Gastroesophageal sphincter (tissue), 4 donors: ENCODE measurements around the gene AKAP5. TPM values are rescaled to one million over a fixed set of nuclear protein-coding genes. Genes with fewer than 3 reads are reported as not detected.

Source experiments
- ATAC-seq: fragments of 150-250 bp; one replicate; pipeline ENCODE4 v1.9.1; 2016; ENCODE audit warnings: mild to moderate bottlenecking, moderate library complexity
- H3K27ac ChIP-seq, 4 donors: fragments of 200-600 bp; sonication (generic) in 3 of 4; 1 replicate in 3 of 4; 2 replicates in 1 of 4; pipeline ENCODE4 v1.5.1; 2016 to 2019
- H3K27me3 ChIP-seq: fragments of 200-600 bp; sonication (generic); one replicate; pipeline ENCODE4 v1.5.1; 2019
- H3K36me3 ChIP-seq, 2 donors: fragments of 200-600 bp; sonication (generic); one replicate each; pipeline ENCODE4 v1.5.1; 2019; ENCODE audit warnings: control low read depth in 1 of 2
- H3K4me1 ChIP-seq, 3 donors: fragments of 200-600 bp; sonication (generic); 1 replicate in 2 of 3; 2 replicates in 1 of 3; pipeline ENCODE4 v1.5.1; 2016 to 2019; ENCODE audit warnings: control low read depth in 2 of 3
- H3K4me3 ChIP-seq, 2 donors: fragments of 200-600 bp; sonication (generic); one replicate each; pipeline ENCODE4 v1.5.1; 2019; ENCODE audit warnings: mild to moderate bottlenecking in 1 of 2, moderate library complexity in 1 of 2
- H3K9me3 ChIP-seq, 3 donors: fragments of 200-600 bp; sonication (generic); one replicate each; pipeline ENCODE4 v1.5.1; 2017 to 2019; ENCODE audit warnings: control low read depth in 2 of 3
- CTCF ChIP-seq, 4 experiments: fragments of 200-600 bp in 2 of 4; fragments of 450-650 bp in 2 of 4; sonication (generic) in 1 of 4; IDR thresholded peaks; one replicate each; pipeline ENCODE4 v1.5.1; 2017 to 2019; ENCODE audit warnings: antibody characterized with exemption in 4 of 4, mild to moderate bottlenecking in 2 of 4, moderate library complexity in 2 of 4
- EP300 ChIP-seq: sonication (generic); formaldehyde crosslinking; IDR thresholded peaks from one replicate; pipeline ENCODE4 v1.6.1; 2017; ENCODE audit warnings: antibody characterized with exemption, mild to moderate bottlenecking
- POLR2A ChIP-seq, 2 donors: fragments of 450-650 bp; IDR thresholded peaks; one replicate each; pipeline ENCODE4 v1.6.1; 2017; ENCODE audit warnings: antibody characterized with exemption in 2 of 2, mild to moderate bottlenecking in 2 of 2, moderate library complexity in 1 of 2
- POLR2AphosphoS5 ChIP-seq: sonication (generic); formaldehyde crosslinking; IDR thresholded peaks from one replicate; pipeline ENCODE4 v1.6.1; 2017; ENCODE audit warnings: antibody characterized with exemption
- WGBS, 2 donors: methylation state at CpG; one replicate each; pipeline ENCODE4 v1.1.5; 2018; ENCODE audit warnings: low coverage in 1 of 2; 5-methylcytosine and 5-hydroxymethylcytosine counted together
- total RNA-seq, 4 donors: library from RNA; depleted of rRNA; stranded (reverse); fragments of >200 nt; gene quantifications; one replicate each; pipeline ENCODE4 v1.1.0, GENCODE V29; 2016

The AKAP5 gene
- total RNA-seq, 4 donors from 2014 or later: 1.9 to 2.6 (median 2.2) TPM

DNA sequence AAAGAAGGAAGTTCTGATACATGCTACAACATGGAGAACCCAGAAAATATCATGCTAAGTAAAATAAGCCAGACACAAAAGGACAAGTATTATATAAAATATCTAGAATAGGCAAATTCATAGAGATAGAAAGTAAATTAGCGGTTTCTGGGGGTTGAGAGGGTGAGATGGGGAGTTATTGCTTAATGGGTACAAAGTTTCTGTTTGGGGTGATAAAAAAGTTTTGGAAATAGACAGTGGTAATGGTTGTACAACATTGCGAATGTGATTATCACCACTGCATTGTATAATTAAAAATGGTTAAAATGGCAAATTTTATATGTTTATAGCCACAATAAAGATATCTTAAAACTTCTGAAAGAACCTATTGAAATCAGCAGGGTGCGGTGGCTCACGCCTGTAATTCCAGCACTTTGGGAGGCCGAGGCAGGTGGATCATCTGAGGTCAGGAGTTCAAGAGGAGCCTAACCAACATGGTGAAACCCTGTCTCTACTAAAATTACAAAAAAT lies 23.3 kb downstream of the AKAP5 start:
- Histone ChIP-seq H3K27ac (no peak overlapping the region), H3K27me3 (no peaks in the 10 kb centered on the region), H3K36me3 (peaks cover 7 to 77% of the 10 kb centered on the region in 2 donors), H3K4me1 (no peaks in the 10 kb centered on the region), H3K9me3 (no peaks in the 10 kb centered on the region), H3K4me3 (no peak overlapping the region)
- no peak for ATAC-seq
- no peak for TF ChIP-seq POLR2AphosphoS5
- no peak for TF ChIP-seq CTCF (IDR thresholded peaks at IDR 0.05)
- no peak for TF ChIP-seq POLR2A (IDR thresholded peaks at IDR 0.05)
- TF ChIP-seq EP300: no peak
- 81 to 99% methylated on average over 5 of the region's 5 CpGs for WGBS, 2 donors

DNA sequence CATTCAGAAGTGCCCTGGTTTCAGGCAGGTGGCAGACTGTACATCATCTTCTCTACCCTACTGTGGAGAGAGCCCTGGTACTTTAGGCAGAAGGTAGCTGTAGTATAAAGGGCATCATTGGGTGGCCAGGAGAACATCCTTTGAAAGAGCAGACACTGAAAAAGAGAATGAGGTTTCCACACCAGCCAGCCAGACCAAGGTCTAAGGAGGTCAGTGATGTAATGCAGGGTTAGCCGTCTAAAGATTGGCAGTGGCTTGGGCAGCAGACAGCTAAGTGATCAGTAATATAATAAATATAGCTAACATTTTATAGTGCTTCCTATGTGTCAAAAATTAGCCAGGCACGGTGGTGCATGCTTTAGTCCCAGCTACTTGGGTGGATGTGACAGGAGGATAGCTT lies 26.3 kb downstream of the AKAP5 start:
- TF ChIP-seq POLR2A (IDR thresholded peaks at IDR 0.05): no peak
- no peak for TF ChIP-seq POLR2AphosphoS5
- TF ChIP-seq EP300: no peak
- no peak for TF ChIP-seq CTCF (IDR thresholded peaks at IDR 0.05)
- Histone ChIP-seq H3K4me1 (no peaks in the 10 kb centered on the region), H3K4me3 (no peak overlapping the region), H3K9me3 (no peaks in the 10 kb centered on the region), H3K27ac (no peak overlapping the region), H3K27me3 (no peaks in the 10 kb centered on the region), H3K36me3 (peaks cover 5 to 72% of the 10 kb centered on the region in 2 donors)
- WGBS, 2 donors: 75 to 85% methylated on average over 2 of the region's 2 CpGs
- ATAC-seq: no peak

GRCh38 chr14:64493455-64493854 lies 28.2 kb downstream of the AKAP5 start:
- no peak for TF ChIP-seq POLR2A (IDR thresholded peaks at IDR 0.05)
- no peak for TF ChIP-seq EP300
- TF ChIP-seq POLR2AphosphoS5: no peak
- TF ChIP-seq CTCF (IDR thresholded peaks at IDR 0.05): no peak
- Histone ChIP-seq H3K9me3 (no peaks in the 10 kb centered on the region), H3K36me3 (peaks cover 0 to 59% of the 10 kb centered on the region in 2 donors), H3K27me3 (no peaks in the 10 kb centered on the region), H3K27ac (no peak overlapping the region), H3K4me3 (no peak overlapping the region), H3K4me1 (no peaks in the 10 kb centered on the region)
- no peak for ATAC-seq
- 88 to 93% methylated on average over 3 of the region's 3 CpGs for WGBS, 2 donors

DNA sequence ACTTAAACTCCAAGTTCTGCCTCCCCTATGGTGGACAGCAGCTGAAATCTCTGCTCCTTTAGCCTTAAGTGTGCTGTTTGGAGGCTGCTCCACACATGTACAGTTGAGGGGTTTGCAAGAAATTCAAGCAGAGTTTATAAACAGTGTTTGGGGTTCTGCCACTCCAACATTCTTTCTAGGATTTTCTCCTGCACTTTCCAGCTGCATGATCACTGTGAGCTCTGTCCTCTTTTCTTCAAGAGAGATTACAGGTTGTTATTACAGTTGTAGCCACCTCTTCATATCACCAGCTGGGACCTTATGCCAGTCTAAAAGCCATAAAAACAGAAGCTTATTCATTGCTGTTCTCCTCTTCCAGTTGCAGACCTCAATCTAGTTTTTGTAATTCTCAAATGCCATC lies 30.0 kb downstream of the AKAP5 start:
- ATAC-seq: no peak
- H3K9me3 ChIP-seq: no peaks in the 10 kb centered on the region
- TF ChIP-seq POLR2A (IDR thresholded peaks at IDR 0.05) (no peak), EP300 (no peak), CTCF (IDR thresholded peaks at IDR 0.05) (no peak), POLR2AphosphoS5 (no peak)
- H3K27me3 ChIP-seq: no peaks in the 10 kb centered on the region
- H3K4me3 ChIP-seq: no peak overlapping the region
- peaks cover 0 to 11% (median 0%) of the 10 kb centered on the region in 3 donors for H3K4me1 ChIP-seq
- H3K27ac ChIP-seq: no peak overlapping the region
- H3K36me3 ChIP-seq: peaks cover 0 to 41% of the 10 kb centered on the region in 2 donors

- no peak for ATAC-seq
- TF ChIP-seq POLR2AphosphoS5 (no peak), EP300 (no peak), POLR2A (IDR thresholded peaks at IDR 0.05) (no peak), CTCF (IDR thresholded peaks at IDR 0.05) (no peak)
- H3K36me3 ChIP-seq: peaks cover 0 to 27% of the 10 kb centered on the region in 2 donors
- peaks cover 0 to 26% (median 6%) of the 10 kb centered on the region in 3 donors for H3K4me1 ChIP-seq
- no peak overlapping the region for H3K27ac ChIP-seq
- H3K27me3 ChIP-seq: no peaks in the 10 kb centered on the region
- H3K4me3 ChIP-seq: no peak overlapping the region
- H3K9me3 ChIP-seq: no peaks in the 10 kb centered on the region
Measured at GRCh38 chr14:64496764-64497163, 31.5 kb downstream of the AKAP5 start.
